Astrocyte of the cerebellum (primary cell): ENCODE measurements around the gene CZIB.
A peak's percentile ranks its signal among the peaks of the same experiment; 100 is the strongest.

Source experiments
- DNase-seq: peaks from one replicate; pipeline ENCODE4 v3.0.0-alpha.2; 2011; ENCODE audit warnings: low read depth
- H3K4me3 ChIP-seq: 2 replicates; pipeline ENCODE4 v1.5.1; 2011; ENCODE audit warnings: mild to moderate bottlenecking, low read depth, low read length, moderate library complexity
- in situ Hi-C: cut with HindIII; loops from 2 replicates; pipeline ENCODE4 v1.10.0; 2017; ENCODE audit warnings: low sequenced_read_pairs
- TF ChIP-seq, protein P1 (sequence below): IDR thresholded peaks from 2 replicates; pipeline ENCODE4 v1.5.1; 2012; ENCODE audit warnings: low read length, low read depth, moderate library complexity, mild to moderate bottlenecking; ENCODE audit errors: missing control alignments

The CZIB gene

GRCh38 chr1:53172426-53173128 lies 47.9 kb downstream of the CZIB start:
- in situ Hi-C loops: no loop called here
- H3K4me3 ChIP-seq: no peak overlapping the region
- DNase-seq: no peak
- TF ChIP-seq, protein P1, sequence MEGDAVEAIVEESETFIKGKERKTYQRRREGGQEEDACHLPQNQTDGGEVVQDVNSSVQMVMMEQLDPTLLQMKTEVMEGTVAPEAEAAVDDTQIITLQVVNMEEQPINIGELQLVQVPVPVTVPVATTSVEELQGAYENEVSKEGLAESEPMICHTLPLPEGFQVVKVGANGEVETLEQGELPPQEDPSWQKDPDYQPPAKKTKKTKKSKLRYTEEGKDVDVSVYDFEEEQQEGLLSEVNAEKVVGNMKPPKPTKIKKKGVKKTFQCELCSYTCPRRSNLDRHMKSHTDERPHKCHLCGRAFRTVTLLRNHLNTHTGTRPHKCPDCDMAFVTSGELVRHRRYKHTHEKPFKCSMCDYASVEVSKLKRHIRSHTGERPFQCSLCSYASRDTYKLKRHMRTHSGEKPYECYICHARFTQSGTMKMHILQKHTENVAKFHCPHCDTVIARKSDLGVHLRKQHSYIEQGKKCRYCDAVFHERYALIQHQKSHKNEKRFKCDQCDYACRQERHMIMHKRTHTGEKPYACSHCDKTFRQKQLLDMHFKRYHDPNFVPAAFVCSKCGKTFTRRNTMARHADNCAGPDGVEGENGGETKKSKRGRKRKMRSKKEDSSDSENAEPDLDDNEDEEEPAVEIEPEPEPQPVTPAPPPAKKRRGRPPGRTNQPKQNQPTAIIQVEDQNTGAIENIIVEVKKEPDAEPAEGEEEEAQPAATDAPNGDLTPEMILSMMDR: peak; percentile 13

- no peak for DNase-seq
- in situ Hi-C loops: no loop called here
- TF ChIP-seq, protein P1: no peak
- no peak overlapping the region for H3K4me3 ChIP-seq
Observed at GRCh38 chr1:53166912-53167311, 53.5 kb downstream of the CZIB start.

DNA sequence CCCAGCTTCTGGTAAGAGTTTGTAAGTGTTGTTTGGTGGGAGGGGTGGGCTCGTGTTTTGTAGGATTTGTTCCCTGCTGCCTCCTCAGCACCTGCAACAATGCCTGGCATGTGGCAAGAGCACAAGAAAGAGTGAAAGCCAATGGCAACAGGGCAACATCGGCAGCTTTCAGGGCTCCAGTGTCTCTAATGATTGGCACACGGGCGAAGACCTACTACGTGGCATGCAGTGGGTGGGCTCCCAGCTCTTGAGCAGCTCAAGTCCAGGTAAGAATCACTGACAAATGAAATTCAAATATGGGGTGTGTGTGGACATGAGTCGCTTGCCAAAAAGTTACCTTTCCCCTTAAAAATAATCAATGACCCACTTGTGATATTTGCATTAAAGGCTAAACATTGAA lies 54.1 kb downstream of the CZIB start:
- in situ Hi-C loops: no loop called here
- DNase-seq: no peak
- no peak overlapping the region for H3K4me3 ChIP-seq
- TF ChIP-seq, protein P1: no peak

GRCh38 chr1:53165408-53165961 lies 54.9 kb downstream of the CZIB start:
- TF ChIP-seq, protein P1: no peak
- no peak for DNase-seq

More at GRCh38 chr1:53165408-53165961, 54.9 kb downstream of the CZIB start:
- in situ Hi-C loops: no loop called here
- H3K4me3 ChIP-seq: no peak overlapping the region
